Activated CD4-positive, CD25-positive, alpha-beta regulatory T cell treated with anti-CD3 and anti-CD28 coated beads, Interleukin-2, amount 50 U/mL, for 72 hours (primary cell): ENCODE measurements around the gene PTPRG.

ENCODE experiments used
- DNase-seq: peaks from one replicate; pipeline ENCODE4 v3.0.0; 2021

The PTPRG gene

DNA sequence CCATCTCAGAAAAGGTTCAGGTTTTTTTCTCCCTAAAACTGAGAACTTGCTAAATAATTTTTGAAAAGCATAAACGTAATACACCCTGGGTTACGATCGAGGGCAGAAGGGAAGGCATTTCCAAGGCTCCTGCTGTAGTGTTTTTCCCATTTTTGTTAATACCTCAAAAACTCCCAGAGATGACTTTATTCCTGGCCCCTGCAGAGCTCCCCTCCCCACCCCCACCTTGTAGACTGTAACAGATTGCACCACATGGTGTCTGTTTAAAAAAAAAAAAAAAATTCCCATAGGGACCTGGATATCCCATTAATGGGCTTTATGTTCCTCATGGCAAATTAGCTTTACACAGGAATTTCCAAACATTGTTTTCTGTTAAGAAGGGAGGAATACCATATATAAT lies 773.8 kb downstream of the PTPRG start:
- DNase-seq: no peak

GRCh38 chr3:62343755-62344154 lies 782.4 kb downstream of the PTPRG start:
- no peak for DNase-seq
